Lower lobe of right lung (tissue), 2 donors: ENCODE results near the gene CAMK2A. TPM values are rescaled to one million over a fixed set of nuclear protein-coding genes. Genes with fewer than 3 reads are reported as not detected.

Experiments used
- ATAC-seq, 2 donors: fragments of 200-7000 bp; cut with Tn5 transposase; one replicate each; pipeline ENCODE4 v1.9.1; 2020 to 2022; ENCODE audit warnings: mild to moderate bottlenecking in 2 of 2, moderate library complexity in 2 of 2
- DNase-seq: peaks from one replicate; pipeline ENCODE4 v3.0.0-alpha.2; 2020
- H3K27ac ChIP-seq: fragments of 200-600 bp; one replicate; pipeline ENCODE4 v1.8.0; 2022
- H3K27me3 ChIP-seq: fragments of 200-600 bp; one replicate; pipeline ENCODE4 v1.8.0; 2022; ENCODE audit warnings: low read depth
- H3K36me3 ChIP-seq: fragments of 200-600 bp; one replicate; pipeline ENCODE4 v1.8.0; 2022; ENCODE audit warnings: mild to moderate bottlenecking
- H3K4me1 ChIP-seq: fragments of 200-600 bp; one replicate; pipeline ENCODE4 v1.8.0; 2022
- H3K4me3 ChIP-seq: fragments of 200-600 bp; one replicate; pipeline ENCODE4 v1.8.0; 2022; ENCODE audit warnings: mild to moderate bottlenecking
- H3K9me3 ChIP-seq: fragments of 200-600 bp; one replicate; pipeline ENCODE4 v1.8.0; 2022
- intact Hi-C: fragments of 100-400 bp; cut with DNase I; formaldehyde crosslinking; loops from one replicate; pipeline ENCODE4 v1.11.0; 2022
- total RNA-seq: library from RNA; stranded (reverse); fragmentation: NEBNext Ultra II Directional; extraction: Animal tissue kit (Norgen Biotek cat#: 25700); gene quantifications from one replicate; pipeline ENCODE4 v1.2.1, GENCODE V29; 2021
- TF ChIP-seq, protein P1 (sequence below): fragments of 200-600 bp; IDR thresholded peaks from one replicate; pipeline ENCODE4 v1.8.0; 2022; ENCODE audit warnings: antibody characterized with exemption, mild to moderate bottlenecking
- donor health status: DM: no; HTN: yes; CAD: no; lungs with severe emphysema.

CAMK2A gene
- total RNA-seq, 1 donor from 2014 or later, result 1.3 TPM

DNA sequence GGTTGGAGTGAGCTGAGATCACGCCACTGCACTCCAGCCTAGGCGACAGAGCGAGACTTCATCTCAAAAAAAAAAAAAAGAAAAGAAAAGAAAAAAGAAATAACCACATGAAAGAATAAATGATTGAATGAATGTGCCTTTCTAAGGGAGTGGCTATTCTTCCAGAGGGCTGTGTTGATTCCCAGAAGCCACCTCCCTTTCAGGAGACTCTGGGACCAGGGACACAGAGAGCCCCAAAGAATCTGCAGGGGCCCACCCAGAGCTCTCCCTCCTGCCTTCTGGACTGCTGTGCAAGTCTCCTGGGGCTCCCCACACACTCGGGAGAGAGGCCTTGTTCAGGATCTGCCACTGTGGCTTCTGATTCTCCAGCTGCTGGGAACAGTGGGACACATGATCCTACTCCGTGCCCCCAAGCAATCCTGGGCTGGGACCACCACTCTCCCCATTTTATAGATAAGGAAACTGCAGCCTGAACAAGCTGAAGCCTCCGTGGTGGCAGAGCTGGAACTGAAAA is 23.6 kb downstream of the CAMK2A start:
- Histone ChIP-seq H3K4me3 (no peak overlapping the region), H3K27ac (no peak overlapping the region), H3K36me3 (no peaks in the 10 kb centered on the region), H3K4me1 (no peaks in the 10 kb centered on the region), H3K9me3 (no peaks in the 10 kb centered on the region), H3K27me3 (no peaks in the 10 kb centered on the region)
- DNase-seq (no peak), ATAC-seq (no peak)
- intact Hi-C loops, result no loop called here
- TF ChIP-seq, protein P1, sequence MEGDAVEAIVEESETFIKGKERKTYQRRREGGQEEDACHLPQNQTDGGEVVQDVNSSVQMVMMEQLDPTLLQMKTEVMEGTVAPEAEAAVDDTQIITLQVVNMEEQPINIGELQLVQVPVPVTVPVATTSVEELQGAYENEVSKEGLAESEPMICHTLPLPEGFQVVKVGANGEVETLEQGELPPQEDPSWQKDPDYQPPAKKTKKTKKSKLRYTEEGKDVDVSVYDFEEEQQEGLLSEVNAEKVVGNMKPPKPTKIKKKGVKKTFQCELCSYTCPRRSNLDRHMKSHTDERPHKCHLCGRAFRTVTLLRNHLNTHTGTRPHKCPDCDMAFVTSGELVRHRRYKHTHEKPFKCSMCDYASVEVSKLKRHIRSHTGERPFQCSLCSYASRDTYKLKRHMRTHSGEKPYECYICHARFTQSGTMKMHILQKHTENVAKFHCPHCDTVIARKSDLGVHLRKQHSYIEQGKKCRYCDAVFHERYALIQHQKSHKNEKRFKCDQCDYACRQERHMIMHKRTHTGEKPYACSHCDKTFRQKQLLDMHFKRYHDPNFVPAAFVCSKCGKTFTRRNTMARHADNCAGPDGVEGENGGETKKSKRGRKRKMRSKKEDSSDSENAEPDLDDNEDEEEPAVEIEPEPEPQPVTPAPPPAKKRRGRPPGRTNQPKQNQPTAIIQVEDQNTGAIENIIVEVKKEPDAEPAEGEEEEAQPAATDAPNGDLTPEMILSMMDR, result no peak

DNA sequence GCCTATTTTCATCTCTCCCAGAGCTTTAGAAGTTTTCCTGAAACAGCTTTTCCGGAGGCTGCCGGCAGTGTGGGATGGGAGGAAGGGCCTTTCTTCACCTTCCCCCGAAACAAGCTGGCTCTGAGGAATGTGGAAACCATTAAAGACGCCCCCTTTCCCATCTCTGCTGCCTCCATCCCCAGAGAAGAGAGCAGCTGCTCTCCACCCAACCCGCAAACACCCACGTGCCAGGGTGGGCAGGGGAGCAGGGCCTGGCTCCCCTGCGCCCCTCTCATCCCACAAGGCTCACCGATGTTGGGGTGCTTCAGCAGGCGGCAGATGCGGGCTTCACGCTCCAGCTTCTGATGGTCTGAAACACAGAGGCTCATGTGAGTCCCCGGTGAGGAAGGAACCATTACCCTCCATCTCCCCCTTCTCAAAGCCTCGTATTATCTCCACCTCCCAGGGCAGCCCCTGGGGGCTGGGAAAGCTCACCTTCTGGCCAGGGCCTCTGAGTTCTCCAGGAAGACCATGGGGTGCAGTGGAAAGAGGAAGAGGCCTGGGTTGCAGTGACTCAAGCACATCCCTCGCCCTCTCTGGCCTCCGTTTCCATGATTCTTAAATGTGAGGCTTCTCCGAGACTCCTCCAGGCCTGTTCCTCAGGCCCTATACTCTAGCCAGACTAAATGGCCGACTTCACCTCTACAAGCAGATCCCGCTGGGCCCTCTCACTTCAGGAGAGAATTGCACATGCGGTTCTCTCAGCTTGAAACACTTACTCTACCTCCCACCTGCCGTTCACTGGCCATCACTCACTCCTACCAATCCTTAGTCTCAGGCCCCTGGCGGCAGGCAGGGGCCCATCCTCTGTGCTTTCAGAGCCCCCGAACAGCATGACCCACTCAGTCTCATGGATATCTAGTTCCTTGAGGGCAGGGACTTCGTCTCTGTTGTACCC is 24.6 kb downstream of the CAMK2A start:
- intact Hi-C loops, result no loop called here
- no peak for DNase-seq
- TF ChIP-seq, protein P1, result no peak

DNA sequence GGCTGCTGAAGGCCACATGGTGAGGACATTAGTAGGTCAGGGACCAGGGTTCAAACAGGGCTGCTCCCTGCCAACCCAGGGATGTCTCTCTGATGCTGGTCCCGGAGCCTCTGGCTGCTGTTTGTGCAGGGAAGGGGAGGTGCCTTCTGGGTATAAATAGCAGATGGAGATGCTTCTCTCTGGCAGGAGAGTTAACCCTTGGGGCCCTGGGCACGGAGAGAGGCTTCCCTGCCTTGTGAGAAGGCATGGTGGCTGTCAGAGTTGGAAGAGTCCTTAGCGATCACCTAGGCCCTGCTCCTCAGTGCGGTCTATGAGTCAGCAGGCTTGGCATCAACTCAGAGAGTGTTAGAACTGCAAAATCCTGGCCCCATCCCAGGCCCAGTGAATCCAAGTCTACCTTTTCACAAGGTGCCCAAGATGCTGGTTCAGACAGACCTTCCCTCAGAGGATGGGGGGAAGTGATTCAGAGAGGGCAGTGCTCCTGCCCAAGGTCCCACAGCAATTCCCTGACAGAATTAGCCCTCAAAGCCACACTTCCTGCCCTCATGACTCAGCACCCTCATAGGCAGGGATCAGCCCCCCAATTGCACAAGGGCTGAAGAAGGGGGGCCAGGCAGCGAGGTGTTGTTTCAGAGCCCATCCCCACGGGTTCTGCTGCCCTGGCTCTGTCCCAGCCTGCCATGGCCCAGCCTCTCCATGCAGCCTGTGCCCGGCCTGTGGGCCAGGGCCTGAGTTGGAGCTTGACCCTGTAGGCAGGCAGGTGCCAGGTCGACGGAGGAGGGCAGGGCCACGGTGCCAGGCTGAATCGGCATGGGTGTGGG is 25.6 kb downstream of the CAMK2A start:
- Histone ChIP-seq H3K4me3 (no peak overlapping the region), H3K27me3 (no peaks in the 10 kb centered on the region), H3K4me1 (no peaks in the 10 kb centered on the region), H3K9me3 (no peaks in the 10 kb centered on the region), H3K27ac (no peak overlapping the region), H3K36me3 (no peaks in the 10 kb centered on the region)
- ATAC-seq (peak; percentile 57 to 62), DNase-seq (no peak)
- TF ChIP-seq, protein P1, result no peak
- intact Hi-C loops, result no loop called here

More for the DNA sequence above, 24.6 kb downstream of the CAMK2A start:
- Histone ChIP-seq H3K4me3 (no peak overlapping the region), H3K9me3 (no peaks in the 10 kb centered on the region), H3K36me3 (no peaks in the 10 kb centered on the region), H3K4me1 (no peaks in the 10 kb centered on the region), H3K27me3 (no peaks in the 10 kb centered on the region), H3K27ac (no peak overlapping the region)
- no peak for ATAC-seq

DNA sequence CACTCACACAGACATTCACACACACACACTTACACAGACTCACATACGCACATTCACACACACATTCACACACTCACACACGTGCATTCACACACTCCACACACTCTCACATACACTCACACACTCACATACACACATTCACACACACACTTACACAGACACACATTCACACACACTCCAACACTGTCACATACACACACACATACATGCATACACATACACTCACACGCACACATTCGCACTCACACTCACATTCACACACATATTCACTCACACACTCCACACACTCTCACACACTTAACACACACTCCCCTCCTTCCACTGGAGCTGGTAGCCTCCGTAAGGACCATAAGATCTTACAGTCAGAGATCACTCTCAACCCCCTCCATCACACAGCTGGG is 26.2 kb downstream of the CAMK2A start:
- ATAC-seq, result no peak
- TF ChIP-seq, protein P1, result no peak
- H3K36me3 ChIP-seq, result no peaks in the 10 kb centered on the region
- no peaks in the 10 kb centered on the region for H3K9me3 ChIP-seq
- H3K27ac ChIP-seq, result no peak overlapping the region
- H3K27me3 ChIP-seq, result no peaks in the 10 kb centered on the region
- H3K4me1 ChIP-seq, result no peaks in the 10 kb centered on the region
- H3K4me3 ChIP-seq, result no peak overlapping the region
- DNase-seq, result no peak
- intact Hi-C loops, result no loop called here

DNA sequence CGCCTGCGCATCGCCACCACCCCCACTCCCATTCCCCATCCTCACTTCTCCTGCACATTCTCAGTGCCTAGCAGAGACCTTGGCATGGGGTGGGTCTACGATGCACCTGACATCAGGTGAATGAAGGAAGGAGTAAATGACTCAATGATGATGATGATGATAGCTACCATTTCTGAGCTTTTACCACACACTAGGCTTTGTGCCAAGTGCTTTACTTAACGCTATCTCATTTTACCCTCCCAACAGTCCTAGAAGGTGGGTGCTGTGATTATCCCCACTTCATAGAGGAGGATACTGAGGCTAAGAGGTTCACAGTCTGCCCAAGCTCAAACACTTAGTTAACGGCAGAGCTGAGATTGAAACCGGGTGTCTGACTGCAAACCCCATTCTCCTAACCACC is 27.1 kb downstream of the CAMK2A start:
- no peaks in the 10 kb centered on the region for H3K36me3 ChIP-seq
- ATAC-seq (no peak), DNase-seq (no peak)
- no peak overlapping the region for H3K27ac ChIP-seq
- H3K27me3 ChIP-seq, result no peaks in the 10 kb centered on the region
- intact Hi-C loops, result no loop called here
- H3K4me1 ChIP-seq, result no peaks in the 10 kb centered on the region
- H3K4me3 ChIP-seq, result no peak overlapping the region
- no peaks in the 10 kb centered on the region for H3K9me3 ChIP-seq
- TF ChIP-seq, protein P1, result no peak
